ENCODE measurements around the gene DMRT1.

DMRT1 gene

DNA sequence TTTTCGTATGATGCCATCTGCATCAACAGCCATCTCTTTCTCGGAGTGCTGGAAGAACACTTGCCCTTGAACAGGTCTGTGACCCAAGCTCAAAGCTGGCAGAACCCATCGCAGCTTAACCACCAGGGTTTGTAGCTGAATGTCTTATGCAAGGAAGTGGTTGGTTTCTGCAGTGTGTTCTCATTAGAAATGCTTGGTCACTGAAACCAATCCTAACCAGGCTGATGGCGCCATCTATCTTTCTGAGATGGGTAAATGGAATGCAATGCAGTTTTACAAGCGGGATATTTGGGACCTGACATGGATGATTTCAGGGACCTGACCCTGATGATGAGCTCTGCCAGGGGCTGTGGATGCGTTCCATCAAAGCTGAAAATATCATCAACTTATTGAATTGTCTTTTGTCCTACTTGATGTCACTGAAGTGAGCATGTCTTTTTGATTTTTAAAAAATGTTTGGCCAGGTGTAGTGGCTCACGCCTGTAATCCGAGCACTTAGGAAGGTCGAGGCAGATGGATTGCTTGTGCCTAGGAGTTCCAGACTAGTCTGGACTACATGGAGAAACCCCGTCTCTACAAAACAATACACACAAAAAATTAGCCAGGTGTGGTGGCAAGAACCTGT is 163.7 kb downstream of the DMRT1 start:
- TF ChIP-seq CTCF (conservative IDR thresholded peaks at IDR 0.05; ENCODE audit: control insufficient read depth, insufficient read depth, low read depth, low read length): peak; percentile 73
- peak; percentile 61 for DNase-seq (ENCODE audit: low read depth)
- no peak overlapping the region for H3K4me3 ChIP-seq (ENCODE audit: control insufficient read depth, low read depth, low read length)

DNA sequence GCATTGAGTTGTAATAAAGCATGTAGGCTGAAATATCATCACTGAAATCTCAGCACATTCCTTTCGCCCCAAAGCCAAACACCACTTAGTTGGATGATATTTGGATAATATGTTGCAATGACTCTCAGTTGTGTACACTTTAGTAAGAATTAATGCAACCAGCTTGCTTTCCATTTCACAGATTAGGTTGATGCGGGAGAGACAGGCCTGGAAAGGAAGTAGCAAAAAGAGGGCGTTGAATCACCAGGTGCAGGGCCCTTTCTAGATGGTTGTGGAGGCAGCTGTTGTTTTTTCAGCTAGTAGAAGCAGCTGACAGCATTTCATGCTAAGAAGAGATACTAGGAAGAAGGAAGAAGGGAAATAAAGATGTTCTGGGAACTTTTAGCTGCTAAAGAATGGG is 165.8 kb downstream of the DMRT1 start:
- H3K4me3 ChIP-seq (ENCODE audit: control insufficient read depth, low read depth, low read length): no peak overlapping the region
- DNase-seq (ENCODE audit: low read depth): no peak
- TF ChIP-seq CTCF (conservative IDR thresholded peaks at IDR 0.05; ENCODE audit: control insufficient read depth, insufficient read depth, low read depth, low read length): no peak

- no peak overlapping the region for H3K4me3 ChIP-seq (ENCODE audit: control insufficient read depth, low read depth, low read length)
- no peak for TF ChIP-seq CTCF (conservative IDR thresholded peaks at IDR 0.05; ENCODE audit: control insufficient read depth, insufficient read depth, low read depth, low read length)
- peak; percentile 52 for DNase-seq (ENCODE audit: low read depth)
These were observed 166.7 kb downstream of the DMRT1 start for GRCh38 chr9:1008216-1008615.

- TF ChIP-seq CTCF (conservative IDR thresholded peaks at IDR 0.05; ENCODE audit: control insufficient read depth, insufficient read depth, low read depth, low read length): peak; percentile 87
- peak; percentile 77 for DNase-seq (ENCODE audit: low read depth)
- no peak overlapping the region for H3K4me3 ChIP-seq (ENCODE audit: control insufficient read depth, low read depth, low read length)
These were observed 167.7 kb downstream of the DMRT1 start for GRCh38 chr9:1009101-1009707.

GRCh38 chr9:1013021-1013420 is 171.5 kb downstream of the DMRT1 start:
- H3K4me3 ChIP-seq (ENCODE audit: control insufficient read depth, low read depth, low read length): no peak overlapping the region
- no peak for TF ChIP-seq CTCF (conservative IDR thresholded peaks at IDR 0.05; ENCODE audit: control insufficient read depth, insufficient read depth, low read depth, low read length)
- DNase-seq (ENCODE audit: low read depth): no peak

DNA sequence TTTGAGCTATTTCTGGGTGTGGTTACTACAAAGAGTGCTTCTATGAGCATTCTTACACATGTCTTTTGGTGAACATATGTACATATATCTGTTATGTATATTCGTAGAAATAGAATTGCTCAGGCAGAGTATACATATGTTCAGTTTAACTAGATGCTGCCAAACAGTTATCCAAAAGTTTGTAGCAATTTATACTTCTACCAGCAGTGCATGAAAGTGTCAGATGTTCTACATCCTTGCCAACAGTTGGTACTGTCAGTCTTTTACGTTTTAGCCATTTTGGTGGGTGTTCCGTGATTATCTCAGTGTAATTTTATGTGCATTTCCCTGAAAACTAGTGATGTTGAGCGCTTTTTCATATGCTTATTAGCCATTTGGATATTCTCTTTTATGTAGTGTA is 172.7 kb downstream of the DMRT1 start:
- DNase-seq (ENCODE audit: low read depth): no peak
- H3K4me3 ChIP-seq (ENCODE audit: control insufficient read depth, low read depth, low read length): no peak overlapping the region
- no peak for TF ChIP-seq CTCF (conservative IDR thresholded peaks at IDR 0.05; ENCODE audit: control insufficient read depth, insufficient read depth, low read depth, low read length)

All from fibroblast of mammary gland (primary cell).